HG03103 (cell line): Measurements from ENCODE around the gene CDCA8.
"Not testable (repeated sequence)": the region's sequence is repeated elsewhere in the genome, so short reads cannot be mapped to it uniquely, and the experiment has no call there.

Experiments used
- ATAC-seq: cut with Tn5 transposase; IDR thresholded peaks from one replicate; pipeline ENCODE4 v1.9.1; 2021; ENCODE audit warnings: low read depth; ENCODE audit not compliant: unreplicated experiment

CDCA8 gene

DNA sequence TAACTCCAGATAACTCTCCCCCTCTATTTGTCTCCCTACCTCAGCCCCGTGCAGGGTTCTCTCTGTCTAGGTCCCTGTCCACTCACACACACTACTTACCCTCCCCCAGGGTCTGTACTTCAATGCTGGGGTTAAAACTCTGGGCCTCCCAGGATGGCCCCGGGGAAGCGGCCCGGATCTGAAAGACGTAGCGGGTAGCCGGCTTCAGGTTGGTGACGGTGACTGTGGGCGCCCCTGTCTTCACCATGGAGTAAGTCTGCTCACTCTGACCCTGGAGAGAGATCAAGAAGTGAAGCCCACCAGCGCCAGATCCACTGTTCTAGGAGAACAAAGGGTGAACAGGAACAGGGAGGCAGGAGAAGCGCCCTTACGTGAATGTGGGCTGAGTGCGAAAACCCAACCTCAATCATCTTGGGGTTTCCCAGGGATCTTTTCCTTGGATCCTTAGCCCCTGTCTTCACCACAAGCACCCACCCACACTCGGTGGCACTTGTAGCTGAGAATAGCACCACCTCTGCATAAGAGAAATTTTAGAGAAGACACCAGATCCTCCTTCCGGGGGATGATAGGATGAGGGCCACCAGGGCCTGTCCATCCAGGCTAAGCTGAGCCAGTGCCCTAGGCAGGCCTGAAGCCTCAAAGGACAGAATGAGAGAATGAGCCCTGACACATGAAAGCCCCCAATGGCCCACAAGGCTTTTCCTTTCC, 39.1 kb downstream of the CDCA8 start:
- ATAC-seq: no peak

DNA sequence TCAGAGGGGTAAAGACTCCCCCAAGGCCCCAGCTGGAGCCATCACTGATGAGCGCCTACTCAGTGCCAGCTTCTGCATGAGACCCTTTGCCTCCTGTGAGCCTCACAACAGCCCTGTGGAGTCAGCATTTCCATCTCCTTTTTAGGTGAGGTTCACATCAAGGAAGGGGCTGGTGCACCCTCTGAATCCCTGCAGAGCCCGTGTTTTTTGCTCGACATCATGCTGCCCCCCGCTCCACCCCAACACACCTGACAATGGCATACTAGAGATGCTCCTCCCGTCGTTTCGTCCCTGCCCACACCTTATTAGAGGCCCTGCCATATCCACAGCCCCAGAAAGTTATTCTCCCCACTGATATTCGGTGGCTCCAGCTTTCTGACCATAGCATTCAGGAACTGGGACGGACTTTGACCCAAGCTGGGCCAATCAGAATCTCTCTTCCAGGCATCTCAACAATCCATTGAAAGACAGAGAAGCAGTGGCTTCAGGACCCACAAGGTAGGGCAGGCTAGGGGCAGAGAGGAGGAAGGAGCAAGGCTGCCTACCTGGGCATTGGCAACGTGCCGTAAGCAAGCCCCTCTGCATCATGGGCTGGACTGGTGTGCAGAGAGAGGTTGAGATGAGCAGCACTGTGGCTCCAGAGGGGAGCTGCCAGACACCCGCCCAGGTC, 39.9 kb downstream of the CDCA8 start:
- no peak for ATAC-seq

GRCh38 chr1:37734629-37735591, 42.6 kb downstream of the CDCA8 start:
- ATAC-seq: no peak

DNA sequence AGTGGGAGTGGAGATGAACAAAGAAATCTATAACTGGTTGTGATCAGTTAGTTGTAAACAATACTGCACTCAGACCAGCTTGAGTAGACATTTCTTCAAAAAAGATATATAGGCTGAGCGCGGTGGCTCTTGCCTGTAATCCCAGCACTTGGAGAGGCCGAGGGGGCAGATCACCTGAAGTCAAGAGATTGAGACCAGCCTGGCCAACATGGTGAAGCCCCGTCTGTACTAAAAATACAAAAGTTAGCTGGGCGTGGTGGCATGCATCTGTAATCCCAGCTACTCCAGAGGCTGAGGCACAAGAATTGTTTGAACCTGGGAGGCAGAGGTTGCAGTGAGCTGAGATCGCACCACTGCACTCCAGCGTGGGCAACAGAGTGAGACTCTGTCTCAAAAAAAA, 45.7 kb downstream of the CDCA8 start:
- not testable (repeated sequence) for ATAC-seq

DNA sequence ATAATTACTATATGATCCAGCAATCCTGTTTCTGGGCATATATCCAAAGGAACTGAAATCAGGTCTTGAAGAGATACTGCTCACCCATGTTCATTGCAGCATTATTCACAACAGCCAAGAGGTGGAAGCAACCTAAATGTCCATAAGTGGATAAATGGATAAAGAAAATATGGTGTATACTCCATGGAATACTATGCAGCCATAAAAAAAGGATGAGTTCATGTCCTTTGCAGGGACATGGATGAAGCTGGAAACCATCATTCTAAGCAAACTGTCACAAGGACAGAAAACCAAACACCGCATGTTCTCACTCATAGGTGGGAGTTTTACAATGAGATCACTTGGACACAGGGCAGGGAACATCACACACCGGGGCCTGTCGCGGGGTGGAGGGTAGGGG, 46.3 kb downstream of the CDCA8 start:
- not testable (repeated sequence) for ATAC-seq

DNA sequence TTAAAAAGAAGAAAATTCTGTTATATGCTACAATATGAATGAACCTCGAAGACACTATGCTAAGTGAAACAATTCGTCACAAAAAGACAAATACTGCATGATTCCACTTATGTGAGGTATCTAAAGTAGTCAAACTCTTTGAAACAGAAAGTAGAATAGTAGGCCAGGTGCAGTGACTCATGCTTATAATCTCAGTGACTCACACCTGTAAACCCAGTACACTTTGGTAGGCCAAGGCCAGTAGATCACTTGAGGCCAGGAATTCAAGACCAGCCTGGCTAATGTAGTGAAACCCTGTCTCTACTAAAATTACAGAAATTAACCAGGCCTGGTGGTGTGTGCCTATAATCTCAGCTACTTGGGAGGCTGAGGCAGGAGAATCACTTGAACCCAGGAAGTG, 46.9 kb downstream of the CDCA8 start:
- no peak for ATAC-seq

DNA sequence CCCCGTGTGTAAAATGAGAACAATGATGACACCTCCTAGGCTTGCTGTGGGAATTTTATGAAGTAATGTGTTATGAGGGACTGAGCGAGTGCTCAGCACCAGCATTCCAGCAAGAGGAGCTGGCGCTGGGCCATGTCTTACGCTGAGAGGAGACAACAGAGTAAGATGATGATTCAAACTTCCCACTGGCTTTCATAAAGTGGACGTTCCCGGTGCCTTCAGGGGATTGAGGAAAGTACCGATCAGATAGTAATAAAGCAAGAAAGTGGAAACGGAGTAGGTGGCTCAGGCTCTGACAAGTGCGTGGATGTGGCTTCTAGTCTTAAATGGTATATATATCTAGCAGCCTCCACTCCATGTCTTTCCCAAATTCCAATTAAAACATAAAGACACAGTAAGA, 48.8 kb downstream of the CDCA8 start:
- no peak for ATAC-seq

GRCh38 chr1:37741662-37742061, 49.3 kb downstream of the CDCA8 start:
- no peak for ATAC-seq

- ATAC-seq: no peak
Observed at GRCh38 chr1:37746806-37747205, 54.5 kb downstream of the CDCA8 start.

DNA sequence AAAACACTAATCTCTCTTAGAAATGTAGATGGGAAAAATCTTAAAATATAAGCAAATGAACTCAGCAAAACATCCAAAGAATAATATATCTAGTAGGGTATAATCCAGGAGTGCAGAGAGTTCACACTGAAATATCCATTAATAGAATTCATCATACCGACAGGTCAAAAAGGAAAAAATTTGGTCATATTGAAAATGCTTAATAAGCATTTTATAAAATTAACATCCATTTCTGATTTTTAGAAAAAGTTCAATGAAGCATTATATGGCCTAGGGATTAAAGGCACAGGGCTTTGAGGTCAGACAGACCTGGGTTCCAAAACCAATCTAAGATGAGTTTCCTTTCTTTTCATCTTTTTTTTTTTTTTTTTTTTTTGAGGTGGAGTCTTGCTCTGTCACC, 56.2 kb downstream of the CDCA8 start:
- ATAC-seq: no peak

DNA sequence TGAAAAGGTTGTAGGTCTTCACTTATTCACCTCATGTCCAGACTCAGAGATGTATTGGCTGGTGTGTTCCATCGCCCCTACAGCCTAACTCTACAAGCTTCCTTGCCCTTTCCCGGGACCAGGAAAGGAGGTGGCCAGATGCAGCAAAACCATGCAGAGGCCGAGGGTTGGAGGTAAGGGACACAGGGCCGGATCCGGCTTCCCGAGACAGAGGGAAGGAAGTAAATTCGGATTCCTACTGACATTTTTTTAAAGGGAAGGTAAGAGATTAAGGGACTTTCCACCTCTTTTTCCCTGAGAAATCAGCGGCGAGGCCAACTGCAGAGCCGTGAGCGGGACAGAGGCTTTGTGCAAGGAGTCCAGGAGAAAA, 59.9 kb downstream of the CDCA8 start:
- no peak for ATAC-seq

GRCh38 chr1:37752583-37753471, 60.5 kb downstream of the CDCA8 start:
- ATAC-seq: no peak

DNA sequence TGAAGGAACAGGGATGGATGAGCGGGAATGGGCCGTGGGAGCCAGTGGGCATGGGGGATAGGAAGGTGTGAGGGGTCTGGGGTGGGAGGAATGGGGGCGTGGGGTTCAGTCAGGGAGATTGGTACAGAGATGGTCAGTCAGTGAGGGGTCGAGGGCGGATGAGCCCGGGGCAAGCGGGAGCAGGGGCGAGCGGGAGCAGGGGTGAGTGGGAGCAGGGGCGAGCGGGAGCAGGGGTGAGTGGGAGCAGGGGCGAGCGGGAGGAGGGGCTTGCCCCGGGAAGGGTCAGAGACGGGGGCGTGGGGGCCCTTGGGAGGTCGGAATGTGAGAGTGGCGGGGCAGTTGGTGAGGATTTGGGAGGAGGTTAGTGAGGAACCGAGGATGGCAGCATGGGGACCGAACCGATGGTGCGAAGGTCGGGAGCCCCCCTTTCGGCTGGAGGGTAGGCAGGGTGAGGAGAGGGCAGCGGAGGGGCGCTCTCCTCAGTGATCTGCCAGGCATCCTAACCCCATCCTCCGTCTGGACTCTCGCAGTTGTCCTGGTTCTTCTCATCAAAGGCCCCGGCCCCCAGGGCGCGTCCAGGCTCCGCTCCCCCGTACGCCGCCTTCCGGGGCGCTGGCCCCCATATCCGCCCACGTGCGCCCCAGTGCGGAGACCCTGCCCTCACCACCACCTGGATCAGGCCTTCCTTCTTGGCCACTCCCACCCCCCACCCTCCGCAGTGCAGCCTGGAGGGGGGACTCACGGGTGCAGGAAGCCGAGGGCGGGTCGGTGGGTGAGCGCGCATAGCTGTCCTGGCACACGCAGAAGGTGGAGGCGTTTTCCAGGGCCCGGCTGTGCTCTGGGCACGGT, 61.4 kb downstream of the CDCA8 start:
- no peak for ATAC-seq

- ATAC-seq: no peak
Observed at GRCh38 chr1:37755290-37755689, 63.0 kb downstream of the CDCA8 start.

- no peak for ATAC-seq
Observed at GRCh38 chr1:37755951-37756560, 63.7 kb downstream of the CDCA8 start.
